ENCODE data around the gene EEIG2.

DNA sequence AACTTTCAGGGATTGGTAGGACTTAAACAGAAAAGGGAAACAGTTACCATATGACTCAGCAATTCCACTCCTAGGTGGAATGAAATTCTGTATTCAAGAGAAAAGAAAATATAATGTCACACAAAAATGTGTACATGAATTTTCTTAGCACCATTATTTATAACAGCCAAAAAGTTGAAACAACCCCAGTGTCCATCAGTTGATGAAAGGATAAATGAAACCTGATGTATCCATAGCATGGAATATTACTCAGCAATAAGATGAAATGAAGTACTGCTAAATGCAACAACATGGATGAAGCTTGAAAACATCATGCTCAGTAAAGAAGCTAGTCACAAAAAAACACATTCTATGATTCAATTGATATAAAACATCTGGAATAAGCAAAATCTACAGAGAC lies 15.5 kb downstream of the EEIG2 start:
- TF ChIP-seq, protein P1, sequence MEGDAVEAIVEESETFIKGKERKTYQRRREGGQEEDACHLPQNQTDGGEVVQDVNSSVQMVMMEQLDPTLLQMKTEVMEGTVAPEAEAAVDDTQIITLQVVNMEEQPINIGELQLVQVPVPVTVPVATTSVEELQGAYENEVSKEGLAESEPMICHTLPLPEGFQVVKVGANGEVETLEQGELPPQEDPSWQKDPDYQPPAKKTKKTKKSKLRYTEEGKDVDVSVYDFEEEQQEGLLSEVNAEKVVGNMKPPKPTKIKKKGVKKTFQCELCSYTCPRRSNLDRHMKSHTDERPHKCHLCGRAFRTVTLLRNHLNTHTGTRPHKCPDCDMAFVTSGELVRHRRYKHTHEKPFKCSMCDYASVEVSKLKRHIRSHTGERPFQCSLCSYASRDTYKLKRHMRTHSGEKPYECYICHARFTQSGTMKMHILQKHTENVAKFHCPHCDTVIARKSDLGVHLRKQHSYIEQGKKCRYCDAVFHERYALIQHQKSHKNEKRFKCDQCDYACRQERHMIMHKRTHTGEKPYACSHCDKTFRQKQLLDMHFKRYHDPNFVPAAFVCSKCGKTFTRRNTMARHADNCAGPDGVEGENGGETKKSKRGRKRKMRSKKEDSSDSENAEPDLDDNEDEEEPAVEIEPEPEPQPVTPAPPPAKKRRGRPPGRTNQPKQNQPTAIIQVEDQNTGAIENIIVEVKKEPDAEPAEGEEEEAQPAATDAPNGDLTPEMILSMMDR (IDR thresholded peaks at IDR 0.05): no peak
- TF ChIP-seq POLR2AphosphoS5 (IDR thresholded peaks at IDR 0.05): no peak
- TF ChIP-seq POLR2A (IDR thresholded peaks at IDR 0.05): no peak
